DMS79 treated with DMSO at 0.1 percent for 48 hours (cell line): Measurements from ENCODE around the gene RAB2B.

ENCODE experiments used
- DNase-seq: peaks from one replicate; lab custom pipeline; 2025; lab: John Stamatoyannopoulos, UW

The RAB2B gene

GRCh38 chr14:21476925-21477681, at the start of gene RAB2B, which contains the start of gene TOX4:
TSS of gene RAB2B (minus strand) at chr14:21476959. CDS start at chr14:21476872, 87 bp downstream.
TSS of gene TOX4 (plus strand) at chr14:21477195. CDS start at chr14:21477279, 84 bp downstream.
- DNase-seq, result peak; percentile 100

DNA sequence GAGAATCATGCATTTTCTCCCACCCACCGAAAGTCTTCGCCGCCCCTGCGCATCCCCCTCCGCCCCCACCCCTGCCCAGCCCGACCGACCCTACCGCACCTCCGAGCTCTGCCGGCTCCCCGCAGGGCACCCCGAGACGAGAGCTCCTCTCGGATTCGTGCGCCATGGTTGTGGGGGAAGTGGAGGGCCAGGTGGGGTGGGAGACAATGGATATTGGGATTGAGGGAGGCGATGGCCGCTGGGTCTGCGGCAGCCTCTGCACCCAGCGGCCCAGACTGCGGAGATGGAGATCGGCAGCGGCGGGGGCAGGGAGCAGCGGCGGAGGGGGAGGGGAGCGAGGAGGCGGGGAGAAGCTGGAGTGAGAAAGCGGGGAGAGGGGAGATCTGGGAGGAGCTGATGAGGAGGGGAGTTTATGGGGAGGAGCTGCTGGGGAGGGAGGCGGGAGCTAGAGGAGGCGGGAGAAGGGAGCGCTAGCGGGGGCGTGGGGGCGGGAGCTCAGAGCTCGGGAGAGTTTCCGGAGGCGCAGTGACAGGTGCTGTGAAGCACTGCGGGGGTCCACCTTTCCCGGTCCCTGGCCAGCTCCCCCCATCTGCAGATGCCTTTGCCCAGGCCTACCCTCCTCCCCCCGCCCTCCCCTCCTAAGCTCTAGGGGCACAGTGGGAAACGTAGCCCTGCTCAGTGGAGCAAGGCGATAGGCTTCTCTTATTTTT, 49.4 kb upstream of the RAB2B start, which contains the start of gene SALL2:
SALL2 (minus strand) TSS at position 385 of the 710 bp plus-strand sequence; CDS start at position 166, 219 bp downstream.
- peak; percentile 99 for DNase-seq

DNA sequence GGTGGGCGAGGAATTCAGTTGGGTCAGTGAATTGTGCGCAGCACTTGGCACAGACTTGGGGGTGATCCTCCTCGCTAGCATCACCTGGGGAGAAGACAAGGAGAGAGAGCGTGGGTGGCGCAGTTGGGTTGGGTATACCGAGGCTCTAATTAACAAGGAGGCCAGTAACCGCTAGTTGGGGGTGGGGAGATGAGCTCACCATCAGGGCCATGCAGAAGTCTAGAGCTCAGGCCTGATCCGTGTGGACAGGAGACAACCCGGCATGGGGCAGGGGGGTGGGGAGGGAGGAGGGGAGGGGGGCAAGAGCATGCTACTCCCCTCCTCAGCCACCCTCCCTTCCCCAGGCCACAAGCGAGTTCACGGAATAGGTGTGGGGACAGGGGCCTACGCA, 48.8 kb upstream of the RAB2B start:
- no peak for DNase-seq

DNA sequence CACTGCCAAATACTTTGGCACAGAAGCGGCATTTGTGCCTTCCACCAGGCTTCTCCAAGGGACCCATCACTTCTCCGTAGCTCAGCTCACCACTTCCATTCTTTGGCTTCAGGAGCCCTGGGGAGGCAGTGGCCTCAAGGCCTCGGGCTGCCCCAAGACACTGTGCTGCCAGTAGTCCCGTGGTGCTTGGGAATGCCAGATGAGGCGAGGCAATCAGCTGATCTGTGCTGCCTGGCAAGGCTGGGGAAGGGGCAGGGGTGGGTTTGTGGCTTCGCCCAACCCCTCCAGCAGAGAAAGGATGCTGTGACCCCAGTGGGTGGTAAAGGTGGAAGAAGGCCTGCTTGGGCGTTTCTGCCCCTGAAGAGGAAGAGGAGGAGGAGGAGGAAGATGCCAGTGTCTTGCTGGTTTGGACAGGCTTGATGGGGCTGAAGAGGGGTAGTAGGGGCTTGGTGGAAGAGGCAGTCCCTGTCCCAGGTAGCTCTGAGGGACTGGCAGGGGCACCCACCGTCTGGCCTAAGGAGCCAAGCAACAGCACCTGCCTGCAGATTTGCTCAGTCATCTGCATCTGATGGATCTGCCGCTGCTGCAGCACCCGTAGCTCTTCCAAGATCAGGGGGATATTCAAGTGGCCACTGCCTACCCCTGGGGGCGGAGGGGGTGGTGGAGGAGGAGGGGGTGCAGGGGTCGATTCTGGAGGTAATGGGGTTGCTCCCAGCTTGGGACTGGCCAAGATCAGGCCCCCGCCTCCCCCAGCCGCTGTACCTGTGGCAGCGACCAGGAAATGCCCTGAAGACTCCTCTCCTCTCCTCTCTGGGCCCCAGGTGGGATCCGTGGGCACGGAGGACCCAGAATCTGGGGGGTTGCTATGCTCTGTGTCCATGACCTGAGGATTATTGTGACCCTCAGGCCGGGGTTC, 48.1 kb upstream of the RAB2B start:
- DNase-seq, result no peak

- DNase-seq, result no peak
These were observed 46.4 kb upstream of the RAB2B start for GRCh38 chr14:21523203-21523602.

DNA sequence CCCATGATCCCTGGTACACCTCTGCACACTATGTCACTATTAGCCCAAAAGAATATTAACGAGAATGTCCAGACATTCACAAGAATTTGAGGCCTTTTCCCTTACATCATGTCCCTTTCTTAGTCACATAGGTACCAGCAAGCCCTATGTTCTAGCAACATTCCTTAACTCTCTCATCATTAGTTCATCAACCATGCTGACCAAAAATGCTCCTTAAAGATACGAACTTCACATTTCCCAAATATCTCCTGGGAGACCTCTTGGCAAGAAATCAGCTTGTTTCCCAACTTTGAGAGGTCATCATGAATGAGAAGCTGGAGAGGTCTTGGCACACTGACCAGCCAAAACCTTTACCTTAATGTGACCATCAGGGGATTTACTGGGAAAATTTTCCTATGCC, 44.7 kb upstream of the RAB2B start:
- no peak for DNase-seq

GRCh38 chr14:21520767-21521166, 44.0 kb upstream of the RAB2B start:
- no peak for DNase-seq

GRCh38 chr14:21518725-21519124, 42.0 kb upstream of the RAB2B start:
- no peak for DNase-seq

- no peak for DNase-seq
These were observed 37.6 kb upstream of the RAB2B start for GRCh38 chr14:21514341-21514740.

- peak; percentile 99 for DNase-seq
These were observed 34.2 kb upstream of the RAB2B start, which contains the start of gene METTL3 for GRCh38 chr14:21510735-21511657. TSS of gene METTL3 (minus strand) at chr14:21511340. CDS start at chr14:21511223, 117 bp downstream.

DNA sequence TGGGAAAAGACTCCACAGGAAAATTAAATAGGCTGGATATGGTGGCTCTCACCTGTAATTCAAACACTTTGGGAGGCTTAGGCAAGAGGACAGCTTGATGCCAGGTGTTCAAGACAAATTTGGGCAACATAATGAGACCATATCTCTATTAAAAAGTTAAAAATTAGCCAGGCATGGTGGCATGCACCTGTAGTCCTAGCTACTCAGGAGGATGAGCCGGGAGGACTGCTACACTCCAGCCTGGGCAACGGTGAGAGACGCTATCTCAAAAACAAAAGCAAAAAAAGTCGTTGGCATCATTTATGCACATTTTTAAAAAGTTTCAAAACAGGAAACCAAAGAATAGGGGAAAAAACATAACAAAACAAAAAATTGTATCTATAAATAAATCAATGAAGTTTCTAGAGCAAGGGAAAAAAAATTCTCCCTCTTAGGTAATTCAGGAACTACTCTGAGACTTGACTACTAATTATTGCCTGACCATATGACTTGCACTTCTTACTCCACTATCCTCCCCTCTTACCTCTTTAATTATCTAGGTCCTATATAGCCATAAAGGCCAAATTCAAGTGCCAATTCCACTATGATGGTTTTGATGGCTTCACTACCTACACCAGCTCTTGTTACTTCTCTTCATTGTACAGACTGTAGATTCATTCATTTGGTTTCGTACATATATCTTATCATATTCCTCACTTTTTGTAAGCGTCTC, 32.8 kb upstream of the RAB2B start:
- no peak for DNase-seq

DNA sequence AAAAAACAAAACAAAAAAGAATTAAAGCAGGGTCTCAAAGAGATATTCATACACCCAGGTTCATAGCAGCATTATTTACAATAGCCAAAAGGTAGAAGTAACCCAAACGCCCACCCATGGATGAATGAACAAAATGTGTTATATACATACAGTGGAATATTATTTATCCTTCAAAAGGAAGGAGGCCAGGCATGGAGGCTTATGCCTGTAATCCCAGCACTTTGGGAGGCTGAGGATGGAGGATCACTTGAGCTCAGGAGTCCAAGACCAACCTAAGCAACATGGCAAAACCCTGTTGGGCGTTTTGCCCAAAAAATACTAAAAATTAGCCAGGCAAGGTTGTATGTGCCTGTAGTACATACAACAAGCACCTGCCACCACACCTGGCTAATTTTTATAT, 29.8 kb upstream of the RAB2B start:
- no peak for DNase-seq

GRCh38 chr14:21505012-21505553, 28.3 kb upstream of the RAB2B start:
- DNase-seq, result no peak

DNA sequence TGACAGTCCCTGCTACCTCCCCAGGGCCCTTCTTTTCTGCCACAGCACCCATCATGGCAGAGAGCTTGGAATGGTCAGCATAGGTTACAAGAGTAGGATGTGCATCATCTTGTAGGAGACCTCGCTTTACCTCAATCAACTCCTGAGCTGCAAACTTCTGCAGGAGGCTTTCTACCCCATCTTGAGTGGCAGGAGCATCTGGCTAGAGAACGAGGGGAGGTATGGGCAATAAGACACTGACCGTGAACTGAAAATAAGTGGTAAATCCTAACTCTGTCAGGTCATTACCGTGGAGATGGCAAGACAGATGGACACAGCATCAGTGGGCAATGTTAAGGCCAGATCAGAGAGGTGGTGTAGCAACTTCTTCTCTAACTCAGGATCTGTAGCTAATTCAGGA, 26.6 kb upstream of the RAB2B start:
- no peak for DNase-seq

DNA sequence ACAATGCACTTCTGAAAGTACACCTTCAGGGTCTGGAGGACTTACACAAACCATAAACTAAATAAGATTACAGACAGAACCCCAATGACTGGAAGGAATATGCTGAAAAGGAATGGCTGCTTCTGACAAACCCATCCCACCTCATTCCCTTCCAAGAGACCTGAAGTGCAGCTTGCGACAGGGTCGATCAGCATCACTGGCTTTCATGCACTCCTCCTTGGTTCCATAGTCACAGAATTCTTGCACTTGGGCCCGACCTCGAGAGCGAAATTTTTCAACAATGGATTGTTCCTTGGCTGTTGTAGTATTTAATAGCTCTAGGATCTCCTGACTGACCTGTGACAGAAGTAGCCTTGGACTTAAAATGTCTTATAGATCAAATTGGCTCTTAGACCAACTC, 24.8 kb upstream of the RAB2B start:
- no peak for DNase-seq

- peak; percentile 30 for DNase-seq
These were observed 22.1 kb upstream of the RAB2B start for GRCh38 chr14:21498540-21499526.

DNA sequence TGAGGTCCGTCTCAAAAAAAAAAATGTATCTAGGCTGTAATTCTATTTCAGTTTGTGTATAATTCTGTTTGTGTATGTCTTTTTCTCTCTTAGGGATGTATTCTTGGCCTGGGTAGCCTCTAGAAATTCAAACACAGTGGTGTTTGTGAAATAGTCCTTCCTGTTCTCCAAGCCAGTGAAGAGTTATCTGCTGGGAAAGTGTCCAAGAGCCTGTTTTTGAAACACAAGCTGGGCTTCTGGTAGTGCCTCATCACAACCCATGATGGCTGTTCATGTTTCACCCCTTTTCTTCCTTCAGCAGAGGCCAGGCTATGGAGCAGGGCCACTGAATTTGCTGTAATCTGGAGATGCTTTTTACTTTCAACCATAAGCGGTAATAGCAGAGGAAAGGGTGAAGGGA, 19.7 kb upstream of the RAB2B start:
- DNase-seq, result no peak

DNA sequence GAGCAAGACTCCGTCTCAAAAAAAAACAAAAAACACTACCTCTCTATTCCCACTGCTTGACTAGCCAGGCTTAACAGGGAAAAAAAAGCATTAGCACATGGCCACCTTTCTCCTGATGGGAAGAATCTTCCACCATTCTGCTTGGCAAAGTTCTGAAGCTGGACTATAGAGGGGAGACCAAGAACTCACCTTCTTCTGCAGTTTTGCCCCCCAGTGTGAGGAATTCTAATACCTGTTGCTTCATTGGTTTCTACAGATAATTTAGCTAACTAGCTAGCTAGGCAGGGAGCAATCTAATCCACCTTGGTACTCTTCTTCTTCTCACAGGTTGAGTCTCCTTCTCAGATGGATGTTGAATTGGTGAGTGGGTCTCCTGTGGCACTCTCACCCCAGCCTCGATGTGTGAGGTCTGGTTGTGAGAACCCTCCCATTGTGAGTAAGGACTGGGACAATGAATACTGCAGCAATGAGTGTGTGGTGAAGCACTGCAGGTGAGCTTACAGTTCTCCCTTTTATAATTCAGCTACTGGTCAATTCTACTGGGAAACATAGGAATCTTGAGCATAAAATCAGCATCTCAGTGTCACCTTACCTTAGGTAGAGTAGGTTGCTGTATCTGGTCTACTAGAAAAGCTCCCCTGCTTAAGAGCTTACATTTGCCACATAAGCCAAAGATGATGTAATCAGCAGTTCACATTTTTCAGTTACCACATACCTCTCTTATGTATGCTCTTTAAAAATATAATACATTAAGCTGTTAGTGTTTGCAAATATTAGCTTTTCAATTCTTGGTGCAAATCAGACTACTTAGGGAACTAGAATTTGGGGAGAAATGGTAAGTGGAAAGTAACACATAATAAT, 18.4 kb upstream of the RAB2B start:
- no peak for DNase-seq
